GM12878 (cell line): ENCODE measurements around the gene TFR2. TPM values are rescaled to one million over a fixed set of nuclear protein-coding genes. Genes with fewer than 3 reads are reported as not detected.

Source experiments
- ATF2 ChIP-seq: IDR thresholded peaks from 2 replicates; pipeline ENCODE4 v1.6.1; 2012; ENCODE audit warnings: low read length, inconsistent platforms
- CBX5 ChIP-seq: sonication (generic); IDR thresholded peaks from 2 replicates; pipeline ENCODE4 v1.6.1; 2016; ENCODE audit warnings: low read depth, moderate library complexity, mild to moderate bottlenecking, inconsistent platforms
- E2F8 ChIP-seq: fragments of 450-650 bp; IDR thresholded peaks from 2 replicates; pipeline ENCODE4 v1.6.1; 2018; ENCODE audit warnings: mild to moderate bottlenecking, low read depth, moderate library complexity; ENCODE audit not compliant: partially characterized antibody
- ESRRA ChIP-seq: IDR thresholded peaks from 2 replicates; pipeline ENCODE4 v1.6.1; 2012; ENCODE audit warnings: mild to moderate bottlenecking, low read length, improper control_type of control experiment
- IRF3 ChIP-seq: fragments of 450-650 bp; IDR thresholded peaks from 2 replicates; pipeline ENCODE4 v1.6.1; 2014; ENCODE audit warnings: mild to moderate bottlenecking
- JUND ChIP-seq: IDR thresholded peaks from 2 replicates; pipeline ENCODE4 v1.6.1; 2012; ENCODE audit warnings: low read depth, mild to moderate bottlenecking, low read length, improper control_type of control experiment, moderate library complexity
- MEF2B ChIP-seq: fragments of 450-650 bp; IDR thresholded peaks from 2 replicates; pipeline ENCODE4 v1.6.1; 2018; ENCODE audit warnings: mild to moderate bottlenecking, moderate library complexity; ENCODE audit not compliant: partially characterized antibody, poor library complexity, severe bottlenecking
- MXI1 ChIP-seq: fragments of 150-350 bp; IDR thresholded peaks from 2 replicates; pipeline ENCODE4 v1.6.1; 2011; ENCODE audit warnings: low read depth, mild to moderate bottlenecking, inconsistent platforms, low read length, improper control_type of control experiment
- NKRF ChIP-seq: fragments of 450-650 bp; conservative IDR thresholded peaks from 2 replicates; pipeline ENCODE4 v1.6.1; 2017; ENCODE audit warnings: mild to moderate bottlenecking, moderate library complexity
- PML ChIP-seq: IDR thresholded peaks from 2 replicates; pipeline ENCODE4 v1.6.1; 2012; ENCODE audit warnings: low read length, inconsistent platforms
- SIN3A ChIP-seq: IDR thresholded peaks from 2 replicates; pipeline ENCODE4 v1.6.1; 2012; ENCODE audit warnings: low read depth, low read length, improper control_type of control experiment
- SUZ12 ChIP-seq: fragments of 200-600 bp; sonication (generic); IDR thresholded peaks from one replicate; pipeline ENCODE4 v1.6.1; 2018; ENCODE audit warnings: antibody characterized with exemption, mild to moderate bottlenecking; ENCODE audit not compliant: unreplicated experiment
- TAF1 ChIP-seq: IDR thresholded peaks from 2 replicates; pipeline ENCODE4 v1.6.1; 2011; ENCODE audit warnings: mild to moderate bottlenecking, low read depth, low read length, borderline replicate concordance
- TBL1XR1 ChIP-seq: IDR thresholded peaks from 2 replicates; pipeline ENCODE4 v1.6.1; 2012; ENCODE audit warnings: low read depth, low read length, improper control_type of control experiment
- YY1 ChIP-seq: IDR thresholded peaks from 2 replicates; pipeline ENCODE4 v1.6.1; 2011; ENCODE audit warnings: low read depth, mild to moderate bottlenecking, low read length
- ZBED1 ChIP-seq: IDR thresholded peaks from 2 replicates; pipeline ENCODE4 v1.6.1; 2016; ENCODE audit warnings: borderline replicate concordance
- ZNF24 ChIP-seq: fragments of 450-650 bp; IDR thresholded peaks from 2 replicates; pipeline ENCODE4 v1.6.1; 2017; ENCODE audit warnings: antibody characterized with exemption, mild to moderate bottlenecking
- ZNF592 ChIP-seq: fragments of 450-650 bp; IDR thresholded peaks from 2 replicates; pipeline ENCODE4 v1.6.1; 2017; ENCODE audit warnings: mild to moderate bottlenecking, moderate library complexity
- polyA plus RNA-seq, 11 experiments: library from polyadenylated mRNA; depleted of rRNA in 4 of 11; unstranded in 6 of 11; stranded (reverse) in 5 of 11; fragments of >200 nt; fragmentation: Nextera tagmentation in 4 of 11; fragmentation: Illumina TruSeq in 1 of 11; extraction: Ambion mirVana in 4 of 11; extraction: Trizol in 1 of 11; gene quantifications; 1 replicate in 1 of 11; 2 replicates in 10 of 11; pipeline versions ENCODE4 v1.2.1 to v1.2.3, GENCODE V29; 2011 to 2016; ENCODE audit warnings: inconsistent platforms in 2 of 11, missing spikeins in 2 of 11, low read depth in 1 of 11
- total RNA-seq, 4 experiments: library from RNA; depleted of rRNA in 3 of 4; stranded (reverse); fragments of >200 nt in 3 of 4; fragmentation: Illumina TruSeq in 1 of 4; extraction: Trizol in 1 of 4; gene quantifications; 2 replicates each; pipeline versions ENCODE4 v1.2.1 to v1.2.3, GENCODE V29; 2013 to 2021

TFR2 gene
- total and polyA plus RNA-seq, 10 of the 15 experiments (the other 5 are each of a cell fraction or from before 2014, with no cell fraction given): 0.30 to 7.2 (median 1.8) TPM

- TF ChIP-seq TBL1XR1 (no peak), ZNF24 (no peak), CBX5 (no peak), JUND (no peak), ESRRA (no peak), NKRF (no peak; the same call in 1 of the 2 replicates), MEF2B (no peak), MXI1 (peak; percentile 78), SUZ12 (no peak), ATF2 (no peak), SIN3A (no peak), YY1 (no peak), E2F8 (no peak), ZNF592 (no peak), ZBED1 (no peak), PML (no peak), TAF1 (no peak), IRF3 (no peak)
Measured at GRCh38 chr7:100675581-100676350, 34.4 kb upstream of the TFR2 start (continued).
